GM12891 (cell line): ENCODE data around the gene DCDC1.

Experiments used
- POLR2A ChIP-seq: IDR thresholded peaks from 2 replicates; pipeline ENCODE4 v1.6.1; 2011; ENCODE audit warnings: low read depth, low read length, control low read depth
- POLR2AphosphoS5 ChIP-seq: IDR thresholded peaks from 2 replicates; pipeline ENCODE4 v1.6.1; 2011; ENCODE audit warnings: low read depth, low read length, control low read depth
- SPI1 ChIP-seq: IDR thresholded peaks from 2 replicates; pipeline ENCODE4 v1.6.1; 2011; ENCODE audit warnings: low read depth, low read length, control low read depth
- TAF1 ChIP-seq: IDR thresholded peaks from 2 replicates; pipeline ENCODE4 v1.6.1; 2011; ENCODE audit warnings: low read depth, low read length, control low read depth

GRCh38 chr11:31326470-31327148 is 42.9 kb downstream of the DCDC1 start:
- no peak for TF ChIP-seq TAF1
- no peak for TF ChIP-seq POLR2A
- no peak for TF ChIP-seq POLR2AphosphoS5
- TF ChIP-seq SPI1 = no peak
